HepG2 (cell line): ENCODE measurements around the gene ERMARD. TPM values are rescaled to one million over a fixed set of nuclear protein-coding genes. Genes with fewer than 3 reads are reported as not detected.

ENCODE experiments used
- AGO1 ChIP-seq: fragments of 200-400 bp; formaldehyde crosslinking; IDR thresholded peaks from 2 replicates; pipeline ENCODE4 v1.6.1; 2017; ENCODE audit warnings: mild to moderate bottlenecking, low read depth, low read length, moderate library complexity; ENCODE audit not compliant: poor library complexity, severe bottlenecking
- AGO2 ChIP-seq: fragments of 200-400 bp; formaldehyde crosslinking; optimal IDR thresholded peaks from 2 replicates; pipeline ENCODE3; 2017; ENCODE audit warnings: mild to moderate bottlenecking, low read depth, low read length, moderate library complexity
- CEBPB ChIP-seq: IDR thresholded peaks from 2 replicates; pipeline ENCODE4 v1.6.1; 2011; ENCODE audit warnings: low read depth, low read length, improper control_type of control experiment, borderline replicate concordance
- ETV6 ChIP-seq: sonication (generic); formaldehyde crosslinking; conservative IDR thresholded peaks from 2 replicates; pipeline ENCODE4 v1.4.0; 2020; ENCODE audit warnings: missing genetic modification reagents
- GATA4 ChIP-seq: sonication (generic); IDR thresholded peaks from 2 replicates; pipeline ENCODE4 v1.6.1; 2016; ENCODE audit warnings: antibody characterized with exemption, low read depth, borderline replicate concordance
- KLF13 ChIP-seq: sonication (generic); formaldehyde crosslinking; IDR thresholded peaks from 2 replicates; pipeline ENCODE4 v1.4.0; 2020; ENCODE audit warnings: mild to moderate bottlenecking, missing genetic modification reagents
- MTF1 ChIP-seq: sonication (generic); formaldehyde crosslinking; IDR thresholded peaks from 2 replicates; pipeline ENCODE4 v1.5.0; 2020; ENCODE audit warnings: missing genetic modification reagents
- NFKB2 ChIP-seq: sonication (generic); formaldehyde crosslinking; IDR thresholded peaks from 2 replicates; pipeline ENCODE4 v1.4.0; 2020; ENCODE audit warnings: missing genetic modification reagents, borderline replicate concordance
- NR2F6 ChIP-seq, 2 experiments: IDR thresholded peaks; 2 replicates each; pipeline ENCODE4 v1.6.1; 2016; ENCODE audit warnings: antibody characterized with exemption in 1 of 2, mild to moderate bottlenecking in 1 of 2
- RAD51 ChIP-seq: fragments of 450-650 bp; IDR thresholded peaks from 2 replicates; pipeline ENCODE4 v1.6.1; 2016; ENCODE audit warnings: borderline replicate concordance
- THRA ChIP-seq: sonication (generic); formaldehyde crosslinking; IDR thresholded peaks from 2 replicates; pipeline ENCODE4 v1.4.0; 2020; ENCODE audit warnings: missing genetic modification reagents, borderline replicate concordance
- USF2 ChIP-seq, 2 experiments: sonication (generic) in 1 of 2; formaldehyde crosslinking in 1 of 2; IDR thresholded peaks; 2 replicates each; pipeline versions ENCODE4 v1.5.1 to v1.6.1; 2011 to 2020; ENCODE audit warnings: borderline replicate concordance in 1 of 2, low read depth in 1 of 2, low read length in 1 of 2, mild to moderate bottlenecking in 1 of 2, missing genetic modification reagents in 1 of 2, moderate library complexity in 1 of 2
- YEATS4 ChIP-seq: sonication (generic); formaldehyde crosslinking; IDR thresholded peaks from 2 replicates; pipeline ENCODE4 v1.4.0; 2020; ENCODE audit warnings: missing genetic modification reagents, borderline replicate concordance
- ZBTB2 ChIP-seq: sonication (generic); formaldehyde crosslinking; IDR thresholded peaks from 2 replicates; pipeline ENCODE4 v1.8.0; 2022; ENCODE audit warnings: low read depth, missing genetic modification reagents
- ZFP82 ChIP-seq: sonication (generic); formaldehyde crosslinking; IDR thresholded peaks from 2 replicates; pipeline ENCODE4 v1.5.1; 2020; ENCODE audit warnings: mild to moderate bottlenecking, missing genetic modification reagents, borderline replicate concordance
- ZFP91 ChIP-seq: sonication (generic); formaldehyde crosslinking; IDR thresholded peaks from 2 replicates; pipeline ENCODE4 v1.9.0; 2022; ENCODE audit warnings: missing genetic modification reagents, mild to moderate bottlenecking, borderline replicate concordance
- ZNF18 ChIP-seq: sonication (generic); formaldehyde crosslinking; IDR thresholded peaks from 2 replicates; pipeline ENCODE4 v1.8.0; 2022; ENCODE audit warnings: mild to moderate bottlenecking, missing genetic modification reagents; ENCODE audit not compliant: insufficient replicate concordance
- ZNF274 ChIP-seq: sonication (generic); formaldehyde crosslinking; IDR thresholded peaks from 2 replicates; pipeline ENCODE4 v1.5.1; 2020; ENCODE audit warnings: mild to moderate bottlenecking, missing genetic modification reagents
- ZNF576 ChIP-seq: sonication (generic); formaldehyde crosslinking; IDR thresholded peaks from 2 replicates; pipeline ENCODE4 v1.4.0; 2020; ENCODE audit warnings: mild to moderate bottlenecking, missing genetic modification reagents
- polyA plus RNA-seq, 8 experiments: library from polyadenylated mRNA; depleted of rRNA in 3 of 8; stranded (reverse) in 7 of 8; unstranded in 1 of 8; fragments of >200 nt; fragmentation: Illumina TruSeq in 4 of 8; extraction: Trizol in 4 of 8; gene quantifications; 2 replicates each; pipeline versions ENCODE4 v1.2.1 to v1.2.3, GENCODE V29; 2011 to 2016; ENCODE audit warnings: low read depth in 4 of 8, missing spikeins in 1 of 8, mixed read lengths in 1 of 8; ENCODE audit not compliant: insufficient read depth in 1 of 8
- total RNA-seq, 5 experiments: library from RNA; depleted of rRNA; stranded (reverse); fragments of >200 nt; fragmentation: Illumina TruSeq; extraction: Trizol; gene quantifications; 2 replicates each; pipeline ENCODE4 v1.2.3, GENCODE V29; 2016; ENCODE audit warnings: low read depth in 1 of 5

Gene ERMARD
- total and polyA plus RNA-seq, 2 of the 13 experiments (the other 11 are each of a cell fraction or from before 2014, with no cell fraction given) = 8.8 to 10.7 TPM

- TF ChIP-seq ZBTB2 = no peak
- TF ChIP-seq ZFP82 = no peak
- no peak for TF ChIP-seq ZNF274 (CRISPR knock-in tag)
- TF ChIP-seq CEBPB = no peak
- no peak for TF ChIP-seq ZNF576 (CRISPR knock-in tag)
- no peak for TF ChIP-seq ZNF18 (CRISPR knock-in tag)
- no peak for TF ChIP-seq NR2F6 (IDR thresholded peaks at IDR 0.05)
- TF ChIP-seq NR2F6 (CRISPR knock-in tag; IDR thresholded peaks at IDR 0.05) = no peak
- peak; percentile 88 for TF ChIP-seq AGO2
- TF ChIP-seq ETV6 = no peak
- peak; percentile 68 for TF ChIP-seq AGO1
- peak; percentile 44; the same call in 1 of the 2 replicates for TF ChIP-seq ZFP91
- TF ChIP-seq MTF1 (CRISPR knock-in tag) = no peak
- TF ChIP-seq NFKB2 (CRISPR knock-in tag) = 0 out of 2 replicates have a peak, but pooled peaks have one; percentile 17
- no peak for TF ChIP-seq USF2 (IDR thresholded peaks at IDR 0.05; ENCODE audit: low read depth, low read length)
- no peak for TF ChIP-seq USF2 (CRISPR knock-in tag; IDR thresholded peaks at IDR 0.05; ENCODE audit: borderline replicate concordance)
- peak; percentile 82 for TF ChIP-seq YEATS4 (CRISPR knock-in tag)
- TF ChIP-seq THRA (CRISPR knock-in tag) = no peak
- no peak for TF ChIP-seq KLF13 (CRISPR knock-in tag)
- TF ChIP-seq GATA4 = no peak
- TF ChIP-seq RAD51 = no peak
Measured at GRCh38 chr6:169801396-169802160, 50.2 kb downstream of the ERMARD start (continued).
